ENCODE data around the gene BASP1. TPM values are rescaled to one million over a fixed set of nuclear protein-coding genes. Genes with fewer than 3 reads are reported as not detected.

The BASP1 gene
- polyA plus RNA-seq, 1 donor: 26.3 TPM

- DNase-seq: no peak
- no CpG with 5 or more reads among the region's 3 CpGs for WGBS (ENCODE audit: insufficient coverage, low lambda C conversion rate)
- no peaks in the 10 kb centered on the region for H3K9me3 ChIP-seq (ENCODE audit: control insufficient read depth, low read depth, low read length)
- H3K36me3 ChIP-seq (ENCODE audit: control insufficient read depth, insufficient read depth, low read length): no peaks in the 10 kb centered on the region
- H3K4me1 ChIP-seq (ENCODE audit: control insufficient read depth, insufficient read depth, low read length): no peaks in the 10 kb centered on the region
- H3K27ac ChIP-seq (ENCODE audit: low read length): no peak overlapping the region
- H3K4me3 ChIP-seq (ENCODE audit: low read length): no peak overlapping the region
- no peaks in the 10 kb centered on the region for H3K27me3 ChIP-seq (ENCODE audit: control insufficient read depth, insufficient read depth, low read length)
Measured at GRCh38 chr5:17182494-17182893, 34.9 kb upstream of the BASP1 start.

- no peaks in the 10 kb centered on the region for H3K4me1 ChIP-seq (ENCODE audit: control insufficient read depth, insufficient read depth, low read length)
- no peak for DNase-seq
- 80% methylated on average over 1 of the region's 1 CpG for WGBS (ENCODE audit: insufficient coverage, low lambda C conversion rate)
- H3K9me3 ChIP-seq (ENCODE audit: control insufficient read depth, low read depth, low read length): no peaks in the 10 kb centered on the region
- no peak overlapping the region for H3K4me3 ChIP-seq (ENCODE audit: low read length)
- H3K27me3 ChIP-seq (ENCODE audit: control insufficient read depth, insufficient read depth, low read length): no peaks in the 10 kb centered on the region
- no peak overlapping the region for H3K27ac ChIP-seq (ENCODE audit: low read length)
- no peaks in the 10 kb centered on the region for H3K36me3 ChIP-seq (ENCODE audit: control insufficient read depth, insufficient read depth, low read length)
Measured at GRCh38 chr5:17182981-17183380, 34.5 kb upstream of the BASP1 start.

GRCh38 chr5:17183831-17184230 is 33.6 kb upstream of the BASP1 start:
- no peaks in the 10 kb centered on the region for H3K36me3 ChIP-seq (ENCODE audit: control insufficient read depth, insufficient read depth, low read length)
- H3K27me3 ChIP-seq (ENCODE audit: control insufficient read depth, insufficient read depth, low read length): no peaks in the 10 kb centered on the region
- H3K9me3 ChIP-seq (ENCODE audit: control insufficient read depth, low read depth, low read length): no peaks in the 10 kb centered on the region
- no peak overlapping the region for H3K4me3 ChIP-seq (ENCODE audit: low read length)
- DNase-seq: no peak
- H3K4me1 ChIP-seq (ENCODE audit: control insufficient read depth, insufficient read depth, low read length): no peaks in the 10 kb centered on the region
- no peak overlapping the region for H3K27ac ChIP-seq (ENCODE audit: low read length)
- no CpG with 5 or more reads among the region's 7 CpGs for WGBS (ENCODE audit: insufficient coverage, low lambda C conversion rate)

- no peaks in the 10 kb centered on the region for H3K27me3 ChIP-seq (ENCODE audit: control insufficient read depth, insufficient read depth, low read length)
- DNase-seq: no peak
- H3K36me3 ChIP-seq (ENCODE audit: control insufficient read depth, insufficient read depth, low read length): no peaks in the 10 kb centered on the region
- no CpG with 5 or more reads among the region's 1 CpG for WGBS (ENCODE audit: insufficient coverage, low lambda C conversion rate)
- no peaks in the 10 kb centered on the region for H3K4me1 ChIP-seq (ENCODE audit: control insufficient read depth, insufficient read depth, low read length)
- no peaks in the 10 kb centered on the region for H3K9me3 ChIP-seq (ENCODE audit: control insufficient read depth, low read depth, low read length)
- no peak overlapping the region for H3K27ac ChIP-seq (ENCODE audit: low read length)
- H3K4me3 ChIP-seq (ENCODE audit: low read length): no peak overlapping the region
Measured at GRCh38 chr5:17184588-17184987, 32.8 kb upstream of the BASP1 start.

GRCh38 chr5:17185349-17185748 is 32.1 kb upstream of the BASP1 start:
- H3K27me3 ChIP-seq (ENCODE audit: control insufficient read depth, insufficient read depth, low read length): no peaks in the 10 kb centered on the region
- H3K36me3 ChIP-seq (ENCODE audit: control insufficient read depth, insufficient read depth, low read length): no peaks in the 10 kb centered on the region
- WGBS (ENCODE audit: insufficient coverage, low lambda C conversion rate): no CpG with 5 or more reads among the region's 3 CpGs
- no peak overlapping the region for H3K27ac ChIP-seq (ENCODE audit: low read length)
- no peak for DNase-seq
- no peaks in the 10 kb centered on the region for H3K9me3 ChIP-seq (ENCODE audit: control insufficient read depth, low read depth, low read length)
- peaks cover 5% of the 10 kb centered on the region for H3K4me1 ChIP-seq (ENCODE audit: control insufficient read depth, insufficient read depth, low read length)
- H3K4me3 ChIP-seq (ENCODE audit: low read length): no peak overlapping the region

GRCh38 chr5:17185773-17186172 is 31.7 kb upstream of the BASP1 start:
- no peaks in the 10 kb centered on the region for H3K27me3 ChIP-seq (ENCODE audit: control insufficient read depth, insufficient read depth, low read length)
- H3K9me3 ChIP-seq (ENCODE audit: control insufficient read depth, low read depth, low read length): no peaks in the 10 kb centered on the region
- 100% methylated on average over 1 of the region's 3 CpGs for WGBS (ENCODE audit: insufficient coverage, low lambda C conversion rate)
- DNase-seq: no peak
- peaks cover 9% of the 10 kb centered on the region for H3K4me1 ChIP-seq (ENCODE audit: control insufficient read depth, insufficient read depth, low read length)
- H3K27ac ChIP-seq (ENCODE audit: low read length): no peak overlapping the region
- no peak overlapping the region for H3K4me3 ChIP-seq (ENCODE audit: low read length)
- no peaks in the 10 kb centered on the region for H3K36me3 ChIP-seq (ENCODE audit: control insufficient read depth, insufficient read depth, low read length)

GRCh38 chr5:17186256-17186655 is 31.2 kb upstream of the BASP1 start:
- WGBS (ENCODE audit: insufficient coverage, low lambda C conversion rate): no CpG with 5 or more reads among the region's 4 CpGs

GRCh38 chr5:17187011-17187785 is 30.2 kb upstream of the BASP1 start:
- Histone ChIP-seq H3K36me3 (ENCODE audit: control insufficient read depth, insufficient read depth, low read length) (no peaks in the 10 kb centered on the region), H3K4me3 (ENCODE audit: low read length) (no peak overlapping the region), H3K4me1 (ENCODE audit: control insufficient read depth, insufficient read depth, low read length) (peaks cover 13% of the 10 kb centered on the region), H3K27me3 (ENCODE audit: control insufficient read depth, insufficient read depth, low read length) (no peaks in the 10 kb centered on the region), H3K9me3 (ENCODE audit: control insufficient read depth, low read depth, low read length) (no peaks in the 10 kb centered on the region), H3K27ac (ENCODE audit: low read length) (no peak overlapping the region)
- no peak for DNase-seq
- WGBS (ENCODE audit: insufficient coverage, low lambda C conversion rate): no CpG with 5 or more reads among the region's 7 CpGs

More at GRCh38 chr5:17186256-17186655, 31.2 kb upstream of the BASP1 start:
- Histone ChIP-seq H3K4me3 (ENCODE audit: low read length) (no peak overlapping the region), H3K9me3 (ENCODE audit: control insufficient read depth, low read depth, low read length) (no peaks in the 10 kb centered on the region), H3K36me3 (ENCODE audit: control insufficient read depth, insufficient read depth, low read length) (no peaks in the 10 kb centered on the region), H3K27ac (ENCODE audit: low read length) (no peak overlapping the region), H3K27me3 (ENCODE audit: control insufficient read depth, insufficient read depth, low read length) (no peaks in the 10 kb centered on the region), H3K4me1 (ENCODE audit: control insufficient read depth, insufficient read depth, low read length) (peaks cover 11% of the 10 kb centered on the region)
- no peak for DNase-seq

GRCh38 chr5:17187786-17188170 is 29.7 kb upstream of the BASP1 start:
- H3K4me1 ChIP-seq (ENCODE audit: control insufficient read depth, insufficient read depth, low read length): peaks cover 13% of the 10 kb centered on the region
- no peak overlapping the region for H3K27ac ChIP-seq (ENCODE audit: low read length)
- no peak for DNase-seq
- no peaks in the 10 kb centered on the region for H3K27me3 ChIP-seq (ENCODE audit: control insufficient read depth, insufficient read depth, low read length)
- H3K4me3 ChIP-seq (ENCODE audit: low read length): no peak overlapping the region
- H3K9me3 ChIP-seq (ENCODE audit: control insufficient read depth, low read depth, low read length): no peaks in the 10 kb centered on the region
- H3K36me3 ChIP-seq (ENCODE audit: control insufficient read depth, insufficient read depth, low read length): no peaks in the 10 kb centered on the region
- WGBS (ENCODE audit: insufficient coverage, low lambda C conversion rate): no CpG with 5 or more reads among the region's 6 CpGs

GRCh38 chr5:17189381-17190036 is 27.9 kb upstream of the BASP1 start:
- H3K27me3 ChIP-seq (ENCODE audit: control insufficient read depth, insufficient read depth, low read length): no peaks in the 10 kb centered on the region
- whole genome bisulfite sequencing (ENCODE audit: insufficient coverage, low lambda C conversion rate): no CpG with 5 or more reads among the region's 13 CpGs
- H3K4me1 ChIP-seq (ENCODE audit: control insufficient read depth, insufficient read depth, low read length): peaks cover 13% of the 10 kb centered on the region
- H3K27ac ChIP-seq (ENCODE audit: low read length): no peak overlapping the region
- peak; percentile 47 to 63 for DNase-seq
- H3K36me3 ChIP-seq (ENCODE audit: control insufficient read depth, insufficient read depth, low read length): no peaks in the 10 kb centered on the region
- H3K4me3 ChIP-seq (ENCODE audit: low read length): no peak overlapping the region
- no peaks in the 10 kb centered on the region for H3K9me3 ChIP-seq (ENCODE audit: control insufficient read depth, low read depth, low read length)
